ENCODE measurements around the gene POLD4. TPM values are rescaled to one million over a fixed set of nuclear protein-coding genes. Genes with fewer than 3 reads are reported as not detected.
"Not testable (repeated sequence)": the region's sequence is repeated elsewhere in the genome, so short reads cannot be mapped to it uniquely, and the experiment has no call there.

POLD4 gene
- 15.2 and 19.4 TPM in 2 replicates for total RNA-seq (2014; rRNA removed; shearing (Covaris generic))

GRCh38 chr11:67353317-67354074 lies at the start of gene POLD4:
Gene POLD4, minus strand, starts transcription at chr11:67353546. Its CDS starts 147 bp downstream, at chr11:67353399.
- in situ Hi-C loops (cut with HindIII; ENCODE audit: low sequenced_read_pairs), result no loop called here
- DNase-seq (ENCODE audit: low spot score), result peak; percentile 96

DNA sequence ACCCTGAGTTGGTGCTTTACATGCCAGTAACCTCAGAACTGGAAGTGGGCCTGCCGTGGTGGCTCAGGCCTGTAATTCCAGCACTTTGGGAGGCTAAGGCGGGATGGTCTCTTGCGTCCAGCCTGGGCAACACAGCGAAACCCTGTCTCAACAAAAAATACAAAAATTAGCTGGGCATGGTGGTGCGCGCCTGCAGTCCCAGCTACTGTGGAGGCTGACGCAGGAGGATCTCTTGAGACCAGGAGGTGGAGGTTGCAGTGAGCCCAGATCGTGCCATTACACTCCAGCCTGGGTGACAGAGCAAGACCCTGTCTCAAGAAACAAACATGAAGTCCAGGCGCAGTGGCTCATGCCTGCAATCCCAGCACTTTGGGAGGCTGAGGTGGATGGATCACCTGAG lies 49.7 kb upstream of the POLD4 start:
- DNase-seq (ENCODE audit: low spot score); in situ Hi-C loops (cut with HindIII; ENCODE audit: low sequenced_read_pairs): not testable (repeated sequence)

GRCh38 chr11:67402192-67402839 lies 49.0 kb upstream of the POLD4 start:
- in situ Hi-C loops (cut with HindIII; ENCODE audit: low sequenced_read_pairs); DNase-seq (ENCODE audit: low spot score): not testable (repeated sequence)

DNA sequence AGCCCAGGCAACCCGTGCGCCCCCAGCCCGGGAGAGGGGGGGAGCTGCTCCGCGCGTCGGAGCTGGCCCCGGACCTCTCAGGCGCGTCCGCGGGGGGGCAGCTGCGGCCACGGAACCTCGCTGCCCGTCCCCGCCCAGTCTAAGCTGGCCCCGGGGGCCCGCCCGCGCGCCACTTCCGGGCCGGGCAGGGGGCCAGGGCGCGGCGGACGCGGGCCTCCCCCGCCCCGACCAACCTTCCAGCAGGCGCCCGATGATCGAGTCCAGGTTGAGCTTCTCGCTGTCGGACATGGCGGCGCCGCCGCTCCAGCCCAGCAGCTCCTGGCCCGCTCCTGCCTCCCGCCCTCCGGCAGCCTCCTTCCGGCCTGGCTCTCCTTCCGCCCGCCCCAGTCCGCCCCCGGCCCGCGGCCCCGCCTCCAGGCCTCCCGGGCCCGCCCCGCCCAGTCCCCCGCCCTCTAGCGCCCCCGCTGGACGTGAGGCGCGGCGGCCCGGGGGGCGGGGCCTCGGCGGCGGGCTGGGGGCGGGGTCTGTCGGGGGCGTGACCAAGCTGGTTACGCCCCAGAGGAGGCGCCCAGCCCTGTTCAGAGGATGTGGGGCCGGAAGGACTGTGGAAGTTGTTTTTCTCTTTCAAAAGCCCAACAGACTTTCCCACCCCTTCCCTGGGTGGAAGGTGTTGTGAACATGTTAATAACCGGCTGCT lies 48.3 kb upstream of the POLD4 start, which contains the start of gene PPP1CA:
Gene PPP1CA, minus strand, starts transcription at position 364 of the 697 bp plus-strand sequence. Its CDS starts 76 bp downstream, at position 288.
- DNase-seq (ENCODE audit: low spot score), result peak; percentile 92
- in situ Hi-C loops (cut with HindIII; ENCODE audit: low sequenced_read_pairs), result no loop called here

DNA sequence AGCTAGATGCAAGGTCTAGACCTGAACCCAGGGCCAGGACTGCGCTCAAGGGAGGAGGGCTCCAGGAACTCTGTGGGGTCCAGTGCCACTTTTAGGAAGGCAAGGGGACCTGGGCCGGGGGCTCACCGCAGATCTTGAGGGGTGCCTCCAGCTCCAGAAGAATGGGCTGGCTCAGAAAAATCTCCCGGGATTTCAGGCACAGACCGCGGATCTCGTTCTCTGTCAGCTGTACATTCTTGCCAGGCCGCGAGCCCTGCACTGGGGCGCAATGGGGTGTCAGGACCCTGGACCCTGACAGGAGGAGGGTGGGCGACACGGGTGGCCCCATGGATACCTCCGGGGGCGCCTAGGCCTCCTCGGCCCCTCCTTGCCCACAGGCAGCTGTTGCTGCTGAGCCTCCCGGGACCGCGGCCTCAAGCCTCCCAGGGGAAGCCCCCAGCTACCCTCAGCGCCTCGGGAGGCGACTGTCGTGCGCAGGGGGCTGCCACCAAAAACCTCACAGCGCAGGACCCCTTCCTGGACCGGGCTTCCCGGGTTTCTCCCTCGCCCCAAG lies 47.7 kb upstream of the POLD4 start:
- in situ Hi-C loops (cut with HindIII; ENCODE audit: low sequenced_read_pairs), result no loop called here
- DNase-seq (ENCODE audit: low spot score), result no peak

- no peak for DNase-seq (ENCODE audit: low spot score)
- in situ Hi-C loops (cut with HindIII; ENCODE audit: low sequenced_read_pairs), result no loop called here
Observed at GRCh38 chr11:67400251-67400941, 47.0 kb upstream of the POLD4 start.

DNA sequence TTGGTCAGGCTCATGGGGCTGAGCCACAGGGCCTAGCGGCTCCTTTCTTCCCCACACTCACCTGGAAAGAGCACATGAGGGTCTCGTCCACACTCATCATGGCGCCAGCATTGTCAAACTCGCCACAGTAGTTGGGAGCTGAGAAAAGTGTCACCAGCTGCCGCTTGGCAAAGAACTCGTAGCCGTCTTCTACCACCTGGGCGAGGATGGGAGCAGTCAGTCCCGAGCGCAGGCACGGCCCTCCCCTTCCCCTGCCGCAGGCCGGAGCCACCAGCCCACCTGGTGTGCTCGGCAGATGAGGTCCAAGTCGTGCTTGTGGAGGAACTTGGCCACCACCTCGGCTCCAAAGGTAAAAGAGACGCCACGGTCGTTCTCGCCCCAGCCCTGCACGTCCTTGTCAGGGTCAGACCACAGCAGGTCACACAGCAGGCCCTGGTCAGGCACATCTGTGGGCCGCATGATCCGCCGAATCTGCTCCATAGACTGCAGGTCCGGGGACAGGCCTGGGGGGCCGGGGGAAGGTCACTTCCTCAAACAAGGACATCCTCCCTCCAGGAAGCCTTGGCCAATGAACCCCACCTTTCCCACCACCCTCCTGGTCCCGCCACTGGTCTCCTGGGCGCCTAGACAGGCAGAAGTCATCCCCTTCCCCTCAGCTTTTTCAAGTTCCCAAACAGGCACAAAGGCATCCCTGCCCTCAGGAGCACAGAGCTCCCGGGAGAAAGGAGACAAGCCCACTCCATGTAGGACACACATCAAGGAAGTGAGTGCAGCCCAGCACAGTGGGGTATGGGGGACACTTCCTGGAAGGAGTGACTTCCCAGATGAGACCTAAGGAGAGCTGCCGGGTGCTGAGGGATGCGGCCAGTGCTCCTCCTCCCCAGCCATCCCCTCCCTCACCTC lies 45.6 kb upstream of the POLD4 start:
- in situ Hi-C loops (cut with HindIII; ENCODE audit: low sequenced_read_pairs), result no loop called here
- DNase-seq (ENCODE audit: low spot score), result no peak

GRCh38 chr11:67397986-67398660 lies 44.8 kb upstream of the POLD4 start:
- in situ Hi-C loops (cut with HindIII; ENCODE audit: low sequenced_read_pairs), result no loop called here
- DNase-seq (ENCODE audit: low spot score), result peak; percentile 59

GRCh38 chr11:67397536-67397935 lies 44.2 kb upstream of the POLD4 start:
- no peak for DNase-seq (ENCODE audit: low spot score)
- in situ Hi-C loops (cut with HindIII; ENCODE audit: low sequenced_read_pairs), result no loop called here

DNA sequence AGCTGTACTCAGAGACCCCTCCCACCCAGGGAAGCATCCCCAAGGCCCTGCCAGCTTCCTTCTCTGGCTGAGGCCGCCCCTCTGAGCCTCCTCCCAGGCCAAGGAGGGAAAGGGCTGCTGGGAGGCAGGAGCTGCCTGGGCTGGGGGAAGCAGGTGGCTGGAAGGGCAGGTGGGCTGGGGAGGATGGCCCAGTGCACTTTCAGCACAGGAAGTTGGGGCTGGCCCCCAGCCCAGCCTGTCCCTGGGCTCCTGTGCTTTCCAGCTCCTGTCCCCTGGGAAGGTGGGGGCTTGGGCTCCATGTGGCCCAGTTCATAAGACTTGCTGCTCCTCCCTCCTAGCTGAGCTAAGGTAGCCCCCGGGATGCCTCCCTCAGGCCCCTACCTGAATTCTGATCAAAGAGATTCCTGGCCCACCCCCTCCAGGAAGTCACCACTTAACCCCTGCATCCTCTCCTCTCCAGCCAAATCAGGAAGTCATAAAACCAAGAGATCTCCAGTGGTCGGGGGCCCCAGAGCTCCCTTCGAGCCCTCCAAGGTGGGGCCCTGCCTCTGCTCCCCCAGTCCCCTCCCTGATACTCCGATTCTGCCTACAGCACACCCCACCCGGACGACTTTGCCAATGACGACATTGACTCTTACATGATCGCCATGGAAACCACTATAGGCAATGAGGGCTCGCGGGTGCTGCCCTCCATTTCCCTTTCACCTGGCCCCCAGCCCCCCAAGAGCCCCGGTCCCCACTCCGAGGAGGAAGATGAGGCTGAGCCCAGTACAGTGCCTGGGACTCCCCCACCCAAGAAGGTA lies 43.4 kb upstream of the POLD4 start:
- in situ Hi-C loops (cut with HindIII; ENCODE audit: low sequenced_read_pairs), result no loop called here
- DNase-seq (ENCODE audit: low spot score), result no peak

DNA sequence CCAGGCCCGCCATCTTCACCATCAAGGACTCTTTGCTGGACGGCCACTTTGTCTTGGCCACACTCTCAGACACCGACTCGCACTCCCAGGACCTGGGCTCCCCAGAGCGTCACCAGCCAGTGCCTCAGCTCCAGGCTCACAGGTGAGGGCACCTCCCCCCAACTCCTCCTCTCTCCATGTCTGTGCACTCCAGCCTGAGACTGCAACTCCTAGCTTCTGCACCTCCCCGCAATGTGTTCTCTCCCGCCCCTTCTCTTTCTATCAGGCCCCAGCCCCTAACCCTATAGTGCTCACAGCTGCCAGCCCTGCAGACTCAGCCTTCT lies 42.9 kb upstream of the POLD4 start:
- in situ Hi-C loops (cut with HindIII; ENCODE audit: low sequenced_read_pairs), result no loop called here
- no peak for DNase-seq (ENCODE audit: low spot score)

- DNase-seq (ENCODE audit: low spot score), result no peak
- in situ Hi-C loops (cut with HindIII; ENCODE audit: low sequenced_read_pairs), result no loop called here
Observed at GRCh38 chr11:67395555-67396258, 42.4 kb upstream of the POLD4 start.

DNA sequence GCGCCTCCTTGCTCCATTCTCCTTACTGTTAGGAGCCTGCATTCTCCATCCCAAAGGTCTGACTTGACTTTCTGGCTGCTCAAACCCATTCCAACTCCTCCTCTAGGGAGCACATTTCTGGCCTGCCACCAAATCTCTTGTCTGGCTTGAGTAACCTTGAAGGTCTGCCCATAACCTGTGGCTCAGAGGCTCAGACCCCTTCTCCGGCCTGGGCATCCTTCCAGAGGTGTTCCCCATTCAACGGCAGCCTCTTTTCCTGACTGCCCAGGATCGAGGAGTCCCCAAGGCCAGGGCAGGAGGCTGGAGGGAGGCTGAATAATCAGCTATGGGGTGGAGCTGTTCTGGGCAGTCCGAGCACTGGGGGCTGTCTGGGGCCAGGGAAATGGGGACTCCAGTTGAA lies 40.6 kb upstream of the POLD4 start:
- DNase-seq (ENCODE audit: low spot score), result no peak
- in situ Hi-C loops (cut with HindIII; ENCODE audit: low sequenced_read_pairs), result no loop called here

DNA sequence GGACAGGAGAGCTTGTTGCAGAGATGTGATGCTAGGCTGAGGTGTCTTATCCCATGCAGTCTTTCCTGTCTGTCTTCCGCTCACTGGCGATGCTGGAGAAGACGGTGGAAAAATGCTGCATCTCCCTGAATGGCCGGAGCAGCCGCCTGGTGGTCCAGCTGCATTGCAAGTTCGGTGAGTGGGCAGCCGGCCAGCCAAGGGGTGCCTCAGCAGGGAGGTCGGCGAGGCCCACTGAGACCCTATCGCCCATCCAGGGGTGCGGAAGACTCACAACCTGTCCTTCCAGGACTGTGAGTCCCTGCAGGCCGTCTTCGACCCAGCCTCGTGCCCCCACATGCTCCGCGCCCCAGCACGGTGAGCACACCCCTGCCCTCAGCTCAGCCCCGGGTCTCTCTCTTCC lies 40.1 kb upstream of the POLD4 start:
- in situ Hi-C loops (cut with HindIII; ENCODE audit: low sequenced_read_pairs), result no loop called here
- no peak for DNase-seq (ENCODE audit: low spot score)

DNA sequence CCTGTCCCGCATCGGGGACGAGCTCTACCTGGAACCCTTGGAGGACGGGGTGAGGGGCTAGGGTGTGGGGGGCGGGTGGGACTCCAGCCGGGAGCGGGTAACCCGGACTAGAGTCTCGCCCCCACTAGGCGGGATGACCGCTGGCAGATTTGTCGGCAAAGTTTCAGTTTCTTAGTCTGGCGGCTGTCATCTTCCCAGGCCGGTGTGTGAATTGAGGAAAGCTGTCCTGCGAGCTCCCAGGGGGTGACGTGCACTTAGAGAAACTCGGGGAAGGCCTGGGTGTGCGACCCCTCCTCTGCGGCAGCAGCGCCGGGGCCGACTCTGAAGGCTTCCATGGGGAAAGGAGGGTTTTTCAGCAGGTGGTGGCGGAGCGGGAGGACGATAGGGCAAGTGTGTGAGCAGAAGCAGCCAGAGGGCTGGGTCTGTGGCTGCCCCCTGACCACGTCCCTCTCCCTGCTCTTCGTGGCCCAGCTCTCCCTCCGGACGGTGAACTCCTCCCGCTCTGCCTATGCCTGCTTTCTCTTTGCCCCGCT lies 38.9 kb upstream of the POLD4 start:
- in situ Hi-C loops (cut with HindIII; ENCODE audit: low sequenced_read_pairs), result no loop called here
- no peak for DNase-seq (ENCODE audit: low spot score)

Data from G401 (cell line).